ENCODE data around the gene BCLAF3. TPM values are rescaled to one million over a fixed set of nuclear protein-coding genes. Genes with fewer than 3 reads are reported as not detected.

Gene BCLAF3
- polyA plus RNA-seq, 2 of the 4 experiments (the other 2 are of a cell fraction): 3.7 to 4.1 TPM

- no peak for FAIRE-seq
- Histone ChIP-seq H3K27ac (no peak overlapping the region), H3K4me1 (peaks cover 9% of the 10 kb centered on the region; the same call in 2 of the 3 replicates), H3K4me2 (no peak overlapping the region), H3K9me3 (no peaks in the 10 kb centered on the region), H3K4me3 (no peak overlapping the region)
- no peak for TF ChIP-seq ZFP36 (IDR thresholded peaks at IDR 0.05; ENCODE audit: borderline replicate concordance, partially characterized antibody)
- TF ChIP-seq TFCP2L1 (CRISPR knock-in tag; IDR thresholded peaks at IDR 0.05): no peak
- no peak for TF ChIP-seq FOXS1 (CRISPR knock-in tag; IDR thresholded peaks at IDR 0.05)
- TF ChIP-seq CBX2 (IDR thresholded peaks at IDR 0.05; ENCODE audit: borderline replicate concordance, low read depth): no peak
- no peak for TF ChIP-seq NFE2L2 (conservative IDR thresholded peaks at IDR 0.05; ENCODE audit: low read length)
- TF ChIP-seq, protein P1, sequence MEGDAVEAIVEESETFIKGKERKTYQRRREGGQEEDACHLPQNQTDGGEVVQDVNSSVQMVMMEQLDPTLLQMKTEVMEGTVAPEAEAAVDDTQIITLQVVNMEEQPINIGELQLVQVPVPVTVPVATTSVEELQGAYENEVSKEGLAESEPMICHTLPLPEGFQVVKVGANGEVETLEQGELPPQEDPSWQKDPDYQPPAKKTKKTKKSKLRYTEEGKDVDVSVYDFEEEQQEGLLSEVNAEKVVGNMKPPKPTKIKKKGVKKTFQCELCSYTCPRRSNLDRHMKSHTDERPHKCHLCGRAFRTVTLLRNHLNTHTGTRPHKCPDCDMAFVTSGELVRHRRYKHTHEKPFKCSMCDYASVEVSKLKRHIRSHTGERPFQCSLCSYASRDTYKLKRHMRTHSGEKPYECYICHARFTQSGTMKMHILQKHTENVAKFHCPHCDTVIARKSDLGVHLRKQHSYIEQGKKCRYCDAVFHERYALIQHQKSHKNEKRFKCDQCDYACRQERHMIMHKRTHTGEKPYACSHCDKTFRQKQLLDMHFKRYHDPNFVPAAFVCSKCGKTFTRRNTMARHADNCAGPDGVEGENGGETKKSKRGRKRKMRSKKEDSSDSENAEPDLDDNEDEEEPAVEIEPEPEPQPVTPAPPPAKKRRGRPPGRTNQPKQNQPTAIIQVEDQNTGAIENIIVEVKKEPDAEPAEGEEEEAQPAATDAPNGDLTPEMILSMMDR (IDR thresholded peaks at IDR 0.05): no peak
- ChIA-PET CTCF (no interaction called here), POLR2A (no interaction called here)
- WGBS (ENCODE audit: missing lambda C conversion rate): 100% methylated on average over 1 of the region's 1 CpG
- ATAC-seq: no peak
- DNase-seq (ENCODE audit: low read depth in 1 of 2, low spot score in 1 of 2): no peak
Measured at GRCh38 chrX:19960913-19961312, 29.9 kb downstream of the BCLAF3 start.

DNA sequence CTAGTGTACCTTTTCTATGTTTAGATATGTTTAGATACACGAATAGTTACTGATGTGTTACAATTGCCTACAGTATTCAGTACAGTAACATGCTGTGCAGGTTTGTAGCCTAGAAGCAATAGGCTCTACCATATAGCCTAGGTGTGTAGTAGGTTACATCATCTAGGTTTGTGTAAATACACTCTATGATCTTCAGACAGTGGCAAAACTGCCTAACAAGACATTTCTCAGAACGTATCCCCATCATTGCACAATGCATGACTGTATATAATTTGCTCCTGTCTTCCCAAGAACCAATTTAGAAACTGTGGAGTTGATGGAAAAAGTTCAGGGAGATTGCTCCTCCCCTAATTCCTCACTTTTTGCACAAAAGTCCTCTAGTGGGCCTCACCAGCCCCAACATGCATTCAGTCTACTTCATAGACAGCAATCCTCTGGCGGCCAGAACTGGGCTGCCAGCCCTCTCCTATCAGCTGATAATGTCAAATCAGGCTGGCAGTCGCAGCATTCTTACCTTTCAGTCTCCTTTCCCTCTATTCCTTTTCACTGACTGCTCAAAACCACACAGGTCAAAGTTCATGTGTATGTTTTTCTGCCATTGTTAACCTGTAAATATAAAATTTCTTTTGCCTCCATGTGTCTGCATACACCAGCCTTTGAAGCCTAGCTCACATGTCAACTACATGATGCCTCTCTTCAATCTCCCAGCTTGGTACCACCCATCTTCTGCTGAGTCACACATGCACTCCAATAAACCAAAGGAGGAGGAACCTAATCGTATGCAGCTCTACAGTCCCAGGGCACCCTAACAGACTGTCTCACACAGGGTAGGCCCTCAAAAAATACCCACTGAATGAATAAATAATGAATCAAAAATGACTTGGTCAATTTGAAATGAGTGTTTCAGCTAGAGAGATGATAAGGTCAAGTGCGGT lies 32.0 kb downstream of the BCLAF3 start:
- peak in 1 of 2 experiments; percentile 2 for DNase-seq (ENCODE audit: low read depth in 1 of 2, low spot score in 1 of 2)
- peaks cover 21% of the 10 kb centered on the region for H3K4me1 ChIP-seq
- no peaks in the 10 kb centered on the region for H3K9me3 ChIP-seq
- WGBS (ENCODE audit: missing lambda C conversion rate): 85% methylated on average over 6 of the region's 6 CpGs
- H3K4me2 ChIP-seq: no peak overlapping the region
- ATAC-seq: no peak
- ChIA-PET POLR2A (no interaction called here), CTCF (interaction anchor here (0.8 to 1.2 kb wide), 2 partner anchors 29 to 109 kb away, joined by 3 read pairs; no protein-coding TSS in a partner anchor)
- H3K4me3 ChIP-seq: no peak overlapping the region
- FAIRE-seq: peak; percentile 93
- no peak for TF ChIP-seq BCL3 (IDR thresholded peaks at IDR 0.05)
- TF ChIP-seq POLR2A (IDR thresholded peaks at IDR 0.05; ENCODE audit: low read length): no peak
- no peak for TF ChIP-seq BHLHE40 (IDR thresholded peaks at IDR 0.05; ENCODE audit: low read depth, low read length)
- TF ChIP-seq NR3C1 (IDR thresholded peaks at IDR 0.05): no peak
- TF ChIP-seq, protein P2, sequence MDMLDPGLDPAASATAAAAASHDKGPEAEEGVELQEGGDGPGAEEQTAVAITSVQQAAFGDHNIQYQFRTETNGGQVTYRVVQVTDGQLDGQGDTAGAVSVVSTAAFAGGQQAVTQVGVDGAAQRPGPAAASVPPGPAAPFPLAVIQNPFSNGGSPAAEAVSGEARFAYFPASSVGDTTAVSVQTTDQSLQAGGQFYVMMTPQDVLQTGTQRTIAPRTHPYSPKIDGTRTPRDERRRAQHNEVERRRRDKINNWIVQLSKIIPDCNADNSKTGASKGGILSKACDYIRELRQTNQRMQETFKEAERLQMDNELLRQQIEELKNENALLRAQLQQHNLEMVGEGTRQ (IDR thresholded peaks at IDR 0.05): no peak
- TF ChIP-seq ELK1 (IDR thresholded peaks at IDR 0.05; ENCODE audit: low read depth, low read length): no peak
- no peak for TF ChIP-seq ZNF302 (CRISPR knock-in tag; IDR thresholded peaks at IDR 0.05)
- TF ChIP-seq HDAC2 (IDR thresholded peaks at IDR 0.05): no peak
- TF ChIP-seq SMC3 (IDR thresholded peaks at IDR 0.05): no peak
- TF ChIP-seq, protein P3, sequence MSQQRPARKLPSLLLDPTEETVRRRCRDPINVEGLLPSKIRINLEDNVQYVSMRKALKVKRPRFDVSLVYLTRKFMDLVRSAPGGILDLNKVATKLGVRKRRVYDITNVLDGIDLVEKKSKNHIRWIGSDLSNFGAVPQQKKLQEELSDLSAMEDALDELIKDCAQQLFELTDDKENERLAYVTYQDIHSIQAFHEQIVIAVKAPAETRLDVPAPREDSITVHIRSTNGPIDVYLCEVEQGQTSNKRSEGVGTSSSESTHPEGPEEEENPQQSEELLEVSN (IDR thresholded peaks at IDR 0.05; ENCODE audit: borderline replicate concordance, low read depth): no peak
- no peak overlapping the region for H3K27ac ChIP-seq

- DNase-seq (ENCODE audit: low read depth in 1 of 2, low spot score in 1 of 2) (no peak), ATAC-seq (no peak), FAIRE-seq (no peak)
- Histone ChIP-seq H3K4me3 (no peak overlapping the region), H3K9me3 (no peaks in the 10 kb centered on the region), H3K27ac (no peak overlapping the region), H3K4me2 (no peak overlapping the region), H3K4me1 (peaks cover 21% of the 10 kb centered on the region)
- POLR2A ChIA-PET: no interaction called here
- CTCF ChIA-PET: interaction anchor here (2.0 kb wide), 1 partner anchor 10 kb away, joined by 8 read pairs; no protein-coding TSS in a partner anchor
- 95% methylated on average over 6 of the region's 6 CpGs for WGBS (ENCODE audit: missing lambda C conversion rate)
- TF ChIP-seq NPAS2 (CRISPR knock-in tag; IDR thresholded peaks at IDR 0.05; ENCODE audit: borderline replicate concordance) (no peak), MAZ (IDR thresholded peaks at IDR 0.05; ENCODE audit: borderline replicate concordance, low read depth, low read length) (no peak)
Measured at GRCh38 chrX:19956923-19957322, 33.9 kb downstream of the BCLAF3 start.
